Measurements from ENCODE around the gene SDS.

DNA sequence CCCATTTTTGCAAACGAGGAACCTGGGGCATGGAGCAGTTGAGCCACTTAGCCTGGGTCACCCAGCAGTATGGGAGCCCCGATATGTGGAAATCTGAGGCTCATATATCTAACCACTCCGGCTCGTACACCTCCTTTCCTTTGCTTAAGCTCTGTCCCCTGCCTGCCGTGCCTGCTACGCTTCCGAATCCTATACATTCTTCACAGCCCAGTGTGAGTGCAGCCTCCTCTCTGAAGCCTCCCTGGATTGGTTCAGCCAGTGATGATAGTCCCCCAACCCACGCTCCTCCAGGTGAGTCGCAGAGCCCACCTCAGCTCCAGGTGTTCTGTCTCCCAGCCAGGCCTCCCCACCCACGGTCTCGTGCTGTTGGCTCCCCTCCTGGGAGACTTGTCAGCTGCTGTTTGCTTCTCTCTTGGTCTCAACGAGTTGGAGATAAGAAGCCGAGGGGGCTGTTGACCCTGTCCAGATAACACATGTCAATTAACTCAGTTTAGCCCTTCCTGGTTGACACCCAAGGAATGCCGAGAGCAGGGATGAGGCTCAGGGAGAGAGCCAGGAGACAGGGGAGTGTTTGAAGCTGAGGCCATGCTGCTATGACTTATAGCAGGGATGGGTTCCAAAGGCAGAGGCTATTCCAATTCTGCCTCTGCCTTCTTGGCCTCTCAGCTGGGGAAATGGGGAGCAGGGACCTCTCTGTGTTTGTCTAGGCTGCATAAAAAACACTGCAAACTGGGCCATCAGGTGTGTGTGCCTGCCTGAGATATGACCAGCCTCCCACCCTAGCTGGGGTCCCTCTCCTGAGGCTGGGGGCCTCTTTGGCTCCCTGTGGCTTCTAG lies 37.5 kb upstream of the SDS start:
- TF ChIP-seq, protein P1, sequence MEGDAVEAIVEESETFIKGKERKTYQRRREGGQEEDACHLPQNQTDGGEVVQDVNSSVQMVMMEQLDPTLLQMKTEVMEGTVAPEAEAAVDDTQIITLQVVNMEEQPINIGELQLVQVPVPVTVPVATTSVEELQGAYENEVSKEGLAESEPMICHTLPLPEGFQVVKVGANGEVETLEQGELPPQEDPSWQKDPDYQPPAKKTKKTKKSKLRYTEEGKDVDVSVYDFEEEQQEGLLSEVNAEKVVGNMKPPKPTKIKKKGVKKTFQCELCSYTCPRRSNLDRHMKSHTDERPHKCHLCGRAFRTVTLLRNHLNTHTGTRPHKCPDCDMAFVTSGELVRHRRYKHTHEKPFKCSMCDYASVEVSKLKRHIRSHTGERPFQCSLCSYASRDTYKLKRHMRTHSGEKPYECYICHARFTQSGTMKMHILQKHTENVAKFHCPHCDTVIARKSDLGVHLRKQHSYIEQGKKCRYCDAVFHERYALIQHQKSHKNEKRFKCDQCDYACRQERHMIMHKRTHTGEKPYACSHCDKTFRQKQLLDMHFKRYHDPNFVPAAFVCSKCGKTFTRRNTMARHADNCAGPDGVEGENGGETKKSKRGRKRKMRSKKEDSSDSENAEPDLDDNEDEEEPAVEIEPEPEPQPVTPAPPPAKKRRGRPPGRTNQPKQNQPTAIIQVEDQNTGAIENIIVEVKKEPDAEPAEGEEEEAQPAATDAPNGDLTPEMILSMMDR (IDR thresholded peaks at IDR 0.05; ENCODE audit: low read depth, low read length, missing input control), result no peak
- no peak for TF ChIP-seq EGR1 (IDR thresholded peaks at IDR 0.05; ENCODE audit: low read depth in 2 of 2)
- TF ChIP-seq SP1 (IDR thresholded peaks at IDR 0.05), result no peak
- no peak for TF ChIP-seq GABPA (IDR thresholded peaks at IDR 0.05 in 1 of 2, conservative IDR thresholded peaks at IDR 0.05 in 1 of 2)
- TF ChIP-seq, protein P2, sequence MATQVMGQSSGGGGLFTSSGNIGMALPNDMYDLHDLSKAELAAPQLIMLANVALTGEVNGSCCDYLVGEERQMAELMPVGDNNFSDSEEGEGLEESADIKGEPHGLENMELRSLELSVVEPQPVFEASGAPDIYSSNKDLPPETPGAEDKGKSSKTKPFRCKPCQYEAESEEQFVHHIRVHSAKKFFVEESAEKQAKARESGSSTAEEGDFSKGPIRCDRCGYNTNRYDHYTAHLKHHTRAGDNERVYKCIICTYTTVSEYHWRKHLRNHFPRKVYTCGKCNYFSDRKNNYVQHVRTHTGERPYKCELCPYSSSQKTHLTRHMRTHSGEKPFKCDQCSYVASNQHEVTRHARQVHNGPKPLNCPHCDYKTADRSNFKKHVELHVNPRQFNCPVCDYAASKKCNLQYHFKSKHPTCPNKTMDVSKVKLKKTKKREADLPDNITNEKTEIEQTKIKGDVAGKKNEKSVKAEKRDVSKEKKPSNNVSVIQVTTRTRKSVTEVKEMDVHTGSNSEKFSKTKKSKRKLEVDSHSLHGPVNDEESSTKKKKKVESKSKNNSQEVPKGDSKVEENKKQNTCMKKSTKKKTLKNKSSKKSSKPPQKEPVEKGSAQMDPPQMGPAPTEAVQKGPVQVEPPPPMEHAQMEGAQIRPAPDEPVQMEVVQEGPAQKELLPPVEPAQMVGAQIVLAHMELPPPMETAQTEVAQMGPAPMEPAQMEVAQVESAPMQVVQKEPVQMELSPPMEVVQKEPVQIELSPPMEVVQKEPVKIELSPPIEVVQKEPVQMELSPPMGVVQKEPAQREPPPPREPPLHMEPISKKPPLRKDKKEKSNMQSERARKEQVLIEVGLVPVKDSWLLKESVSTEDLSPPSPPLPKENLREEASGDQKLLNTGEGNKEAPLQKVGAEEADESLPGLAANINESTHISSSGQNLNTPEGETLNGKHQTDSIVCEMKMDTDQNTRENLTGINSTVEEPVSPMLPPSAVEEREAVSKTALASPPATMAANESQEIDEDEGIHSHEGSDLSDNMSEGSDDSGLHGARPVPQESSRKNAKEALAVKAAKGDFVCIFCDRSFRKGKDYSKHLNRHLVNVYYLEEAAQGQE (IDR thresholded peaks at IDR 0.05), result no peak
- no peak for TF ChIP-seq JUND (IDR thresholded peaks at IDR 0.05)
- TF ChIP-seq, protein P3, sequence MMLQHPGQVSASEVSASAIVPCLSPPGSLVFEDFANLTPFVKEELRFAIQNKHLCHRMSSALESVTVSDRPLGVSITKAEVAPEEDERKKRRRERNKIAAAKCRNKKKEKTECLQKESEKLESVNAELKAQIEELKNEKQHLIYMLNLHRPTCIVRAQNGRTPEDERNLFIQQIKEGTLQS (IDR thresholded peaks at IDR 0.05), result no peak
- no peak for TF ChIP-seq TAF1 (conservative IDR thresholded peaks at IDR 0.05)
